T-helper 17 cell (primary cell): ENCODE data around the gene SLC6A7. TPM values are rescaled to one million over a fixed set of nuclear protein-coding genes. Genes with fewer than 3 reads are reported as not detected.

Source experiments
- ATAC-seq: fragments of 150-1000 bp; cut with Tn5 transposase; 2 replicates; pipeline ENCODE4 v1.10.0; 2021; ENCODE audit warnings: mild to moderate bottlenecking, moderate library complexity
- DNase-seq, 3 donors: peaks; one replicate each; pipeline versions ENCODE4 v3.0.0 to v3.0.0-alpha.2; 2020 to 2021
- H3K9me3 ChIP-seq: one replicate; pipeline ENCODE4 v1.7.0; 2013; ENCODE audit warnings: low read length, mild to moderate bottlenecking; ENCODE audit not compliant: control insufficient read depth, poor library complexity, severe bottlenecking
- H3K27ac Mint-ChIP-seq: one replicate; pipeline ENCODE4 v1.8.0; 2022; ENCODE audit warnings: mild to moderate bottlenecking, moderate library complexity, mixed read lengths
- H3K27me3 Mint-ChIP-seq: one replicate; pipeline ENCODE4 v1.8.0; 2022; ENCODE audit warnings: mixed read lengths
- H3K36me3 Mint-ChIP-seq: one replicate; pipeline ENCODE4 v1.8.0; 2022; ENCODE audit warnings: low read depth, mixed read lengths
- H3K4me1 Mint-ChIP-seq: one replicate; pipeline ENCODE4 v1.8.0; 2022; ENCODE audit warnings: mild to moderate bottlenecking, mixed read lengths
- H3K4me3 Mint-ChIP-seq: one replicate; pipeline ENCODE4 v1.8.0; 2022; ENCODE audit warnings: mild to moderate bottlenecking, moderate library complexity, mixed read lengths
- total RNA-seq, 4 donors: library from RNA in 2 of 4; stranded (reverse) in 2 of 4; gene quantifications; one replicate each; pipeline ENCODE4 v1.2.3 and lab custom pipeline; 2022 to 2026

Gene SLC6A7
- total RNA-seq, 2 donors from 2014 or later: not detected

DNA sequence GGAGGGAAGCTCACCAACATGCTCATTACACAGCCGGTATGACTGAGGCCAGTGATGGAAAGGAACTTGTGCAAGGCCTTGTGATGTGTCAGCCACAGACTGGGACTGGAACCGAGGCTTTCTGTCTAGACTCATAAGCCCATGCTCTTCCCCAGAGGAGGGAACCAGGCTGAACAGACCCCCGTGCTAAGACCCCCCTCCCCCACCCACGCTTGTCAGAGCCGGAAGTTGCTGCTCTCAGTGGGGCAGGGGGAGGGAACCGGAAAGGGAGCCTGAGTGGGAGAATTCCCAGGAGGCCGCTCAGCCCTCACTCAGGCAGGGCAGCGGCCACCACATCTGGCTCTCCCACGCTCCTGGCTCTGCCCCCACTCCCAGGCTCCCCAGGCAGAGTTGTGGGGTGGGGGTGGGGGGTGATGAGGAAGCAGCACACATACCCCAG is 30.1 kb upstream of the SLC6A7 start:
- no peaks in the 10 kb centered on the region for H3K9me3 ChIP-seq
- H3K27ac Mint-ChIP-seq: no peak overlapping the region
- ATAC-seq (no peak), DNase-seq (no peak)
- H3K36me3 Mint-ChIP-seq: peaks cover 2% of the 10 kb centered on the region
- H3K4me1 Mint-ChIP-seq: peaks cover 12% of the 10 kb centered on the region
- H3K27me3 Mint-ChIP-seq: peaks cover 34% of the 10 kb centered on the region
- no peak overlapping the region for H3K4me3 Mint-ChIP-seq

DNA sequence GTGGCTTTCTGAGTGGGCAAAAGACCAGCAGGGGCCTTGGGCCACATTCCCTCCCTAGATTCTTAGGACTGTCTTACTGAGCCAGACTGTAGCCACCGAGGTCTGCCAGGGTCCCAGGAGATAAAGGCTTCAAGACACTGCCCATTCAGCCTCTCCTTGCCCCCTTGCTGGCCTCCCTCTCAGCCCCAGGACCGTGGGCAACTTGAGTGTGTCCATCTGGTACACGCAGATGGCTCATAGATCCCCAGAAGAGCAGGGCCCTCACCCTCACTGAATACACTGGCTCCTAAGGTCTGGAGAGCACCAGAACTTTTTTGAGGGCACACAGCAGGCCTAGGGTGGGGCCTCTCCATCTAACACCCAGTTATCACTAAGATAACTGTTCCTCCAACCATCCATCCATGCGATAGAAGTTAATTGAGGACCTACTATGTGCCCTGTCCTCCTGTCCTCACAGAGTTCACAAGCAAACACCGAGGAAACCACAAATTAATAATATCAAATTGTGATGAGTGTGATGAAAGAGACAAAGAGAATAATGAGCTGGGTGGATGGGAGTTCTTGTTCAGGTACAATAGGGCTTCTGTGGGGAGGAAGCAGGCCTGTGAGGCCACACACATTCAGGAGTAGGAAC is 29.3 kb upstream of the SLC6A7 start:
- H3K4me3 Mint-ChIP-seq: no peak overlapping the region
- peaks cover 2% of the 10 kb centered on the region for H3K36me3 Mint-ChIP-seq
- no peak for DNase-seq
- H3K27me3 Mint-ChIP-seq: peaks cover 37% of the 10 kb centered on the region
- H3K27ac Mint-ChIP-seq: no peak overlapping the region
- H3K4me1 Mint-ChIP-seq: peaks cover 12% of the 10 kb centered on the region
- no peak for ATAC-seq
- no peaks in the 10 kb centered on the region for H3K9me3 ChIP-seq

DNA sequence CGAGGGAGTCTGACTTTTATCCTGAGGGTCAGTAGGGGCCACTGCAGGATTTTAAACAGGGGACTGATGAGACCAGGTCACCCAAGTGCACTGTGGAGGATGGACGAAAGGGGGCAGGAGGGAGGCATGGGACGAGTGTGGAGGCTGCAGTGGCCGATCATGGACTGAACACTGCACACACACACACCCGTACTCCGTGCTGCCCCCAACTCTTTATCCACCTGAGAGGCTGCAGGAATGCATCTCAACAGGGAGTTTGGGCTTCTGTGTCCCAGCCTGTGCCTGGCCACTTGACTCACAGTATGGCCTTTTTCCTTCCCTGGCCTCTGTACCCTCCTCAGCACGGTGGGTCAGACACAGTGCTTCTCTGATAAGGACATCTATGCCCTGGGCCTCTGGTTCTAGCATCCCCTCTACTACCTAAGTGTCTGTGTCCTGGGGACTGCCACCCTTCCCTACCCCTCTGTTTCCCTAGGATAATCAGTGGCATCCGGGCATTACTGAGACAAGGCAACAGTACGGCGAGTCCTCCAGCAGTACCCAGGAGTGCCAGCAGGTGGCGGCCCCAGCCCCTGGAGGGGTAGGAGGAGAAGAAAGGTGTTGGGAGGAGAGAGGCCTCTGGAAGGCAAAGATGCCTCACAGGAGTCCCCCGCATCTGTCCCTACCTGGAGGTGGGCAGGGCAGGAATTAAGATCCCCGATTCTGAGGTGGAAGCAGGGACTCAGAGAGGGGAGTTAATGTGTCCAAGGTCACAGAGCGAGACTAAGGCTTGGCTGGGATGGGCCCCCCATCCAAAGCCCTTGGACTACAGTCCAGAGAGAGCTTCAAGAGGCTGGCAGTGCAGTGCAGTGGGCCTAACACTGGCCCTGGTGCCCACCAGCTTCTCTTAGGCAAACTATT is 28.4 kb upstream of the SLC6A7 start:
- H3K4me3 Mint-ChIP-seq: no peak overlapping the region
- no peak overlapping the region for H3K27ac Mint-ChIP-seq
- peaks cover 5% of the 10 kb centered on the region for H3K4me1 Mint-ChIP-seq
- no peaks in the 10 kb centered on the region for H3K36me3 Mint-ChIP-seq
- no peaks in the 10 kb centered on the region for H3K9me3 ChIP-seq
- peak; percentile 88 for ATAC-seq
- peak; percentile 36 to 72 (median 38) for DNase-seq
- peaks cover 35% of the 10 kb centered on the region for H3K27me3 Mint-ChIP-seq

DNA sequence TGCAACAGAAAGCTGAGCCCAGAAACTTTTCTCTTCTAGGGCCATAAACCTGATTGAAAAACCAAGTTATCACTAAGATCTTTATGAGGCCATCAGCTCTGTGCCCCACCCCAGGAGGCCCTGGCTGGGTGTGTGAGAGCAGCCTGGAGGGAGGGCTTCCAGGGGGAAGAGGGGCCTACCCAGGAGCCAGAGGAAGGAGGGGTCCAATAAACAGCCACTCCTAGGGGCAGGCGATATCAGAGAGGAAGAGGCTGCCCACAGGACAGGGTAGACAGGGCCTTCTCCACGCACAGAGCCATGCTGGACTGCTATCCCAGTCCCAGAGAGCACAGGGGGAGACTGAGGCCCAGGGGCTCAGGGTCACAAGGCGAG is 27.7 kb upstream of the SLC6A7 start:
- Mint-ChIP-seq H3K4me1 (peaks cover 5% of the 10 kb centered on the region), H3K36me3 (no peaks in the 10 kb centered on the region), H3K27ac (no peak overlapping the region), H3K27me3 (peaks cover 30% of the 10 kb centered on the region), H3K4me3 (no peak overlapping the region)
- DNase-seq (no peak), ATAC-seq (no peak)
- no peaks in the 10 kb centered on the region for H3K9me3 ChIP-seq

DNA sequence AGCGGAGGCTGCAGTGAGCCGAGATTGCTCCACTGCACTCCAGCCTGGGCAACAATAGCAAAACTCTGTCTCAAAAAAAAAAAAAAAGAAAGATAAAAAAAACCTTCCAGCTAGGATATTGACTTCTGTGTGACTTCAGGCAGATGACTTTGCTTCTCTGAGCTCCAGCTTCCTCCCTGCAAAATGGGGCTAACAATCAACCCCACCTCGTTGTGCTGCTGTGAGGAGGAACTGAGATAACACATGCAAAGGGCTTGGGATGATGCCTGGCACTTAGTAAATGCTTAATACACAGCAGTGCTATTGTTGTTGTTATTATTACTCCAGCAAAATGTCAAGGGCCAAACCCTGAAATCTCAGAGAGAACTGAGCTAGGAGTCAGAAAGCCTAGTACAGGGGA is 26.8 kb upstream of the SLC6A7 start:
- DNase-seq: no peak
- no peak overlapping the region for H3K4me3 Mint-ChIP-seq
- peaks cover 30% of the 10 kb centered on the region for H3K27me3 Mint-ChIP-seq
- H3K36me3 Mint-ChIP-seq: peaks cover 2% of the 10 kb centered on the region
- peaks cover 8% of the 10 kb centered on the region for H3K4me1 Mint-ChIP-seq
- no peak for ATAC-seq
- no peak overlapping the region for H3K27ac Mint-ChIP-seq
- H3K9me3 ChIP-seq: no peaks in the 10 kb centered on the region

DNA sequence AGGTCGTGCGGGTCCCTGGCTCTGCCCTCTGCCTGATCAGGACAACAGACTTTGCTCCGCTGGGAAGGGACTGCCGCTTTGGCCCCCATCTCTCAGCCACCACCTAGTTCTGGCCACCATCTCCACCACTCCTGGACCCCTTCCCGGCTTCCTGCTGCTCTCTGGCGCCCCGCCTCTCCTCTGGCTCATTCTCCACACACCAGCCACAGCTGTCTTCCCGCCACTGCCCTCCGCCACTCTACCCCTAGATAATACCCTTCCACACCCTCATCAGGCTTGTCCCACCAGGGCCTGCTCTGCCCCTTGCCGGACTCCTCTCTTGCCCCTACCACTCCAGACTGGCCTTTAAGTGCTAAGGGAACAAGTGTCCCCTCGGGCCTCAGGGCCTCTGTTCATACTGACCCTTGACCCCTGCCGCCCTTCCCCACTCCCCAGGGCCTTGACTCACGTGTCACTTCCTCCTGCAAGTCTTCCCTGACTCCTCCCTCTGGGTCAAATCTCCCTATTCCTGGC is 26.3 kb upstream of the SLC6A7 start:
- no peak overlapping the region for H3K27ac Mint-ChIP-seq
- H3K27me3 Mint-ChIP-seq: peaks cover 36% of the 10 kb centered on the region

DNA sequence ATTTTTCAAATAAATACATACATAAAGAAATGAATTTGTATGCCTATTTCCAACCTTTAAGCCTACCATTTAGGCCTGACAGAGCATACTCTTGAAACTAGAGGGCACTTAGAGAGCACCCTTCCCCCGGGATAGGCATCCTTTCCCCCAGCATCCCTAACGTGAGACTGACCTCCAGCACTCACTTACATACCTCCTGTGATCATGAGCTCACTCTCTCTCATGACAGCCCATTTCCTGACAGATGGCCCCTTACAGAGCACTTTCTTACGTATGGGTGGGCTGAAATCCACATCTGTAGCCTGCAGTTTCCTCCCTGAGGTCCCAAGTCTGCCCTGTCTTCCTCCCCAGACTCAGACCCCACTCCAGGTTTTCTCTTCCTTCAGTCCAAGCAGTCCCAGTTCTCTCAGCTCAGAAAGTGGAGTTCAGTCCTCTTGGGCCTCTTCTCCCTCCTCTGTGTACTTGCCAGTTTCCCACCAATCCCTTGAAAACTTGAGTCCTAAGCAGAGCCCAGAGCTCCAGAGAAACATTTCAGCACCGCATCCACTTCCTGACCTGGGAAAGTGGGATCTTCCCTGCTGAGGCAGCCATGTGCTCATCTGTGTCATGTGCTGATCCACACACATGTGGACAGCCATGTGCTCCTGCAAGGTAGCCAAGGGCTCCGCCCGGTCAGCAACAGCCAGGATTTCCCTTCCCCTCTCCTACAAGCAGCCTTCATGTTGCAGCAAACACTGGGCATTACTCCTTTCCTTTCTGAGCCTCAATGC is 25.5 kb upstream of the SLC6A7 start:
- Mint-ChIP-seq H3K27ac (peak overlapping the region; percentile 75), H3K4me3 (no peak overlapping the region), H3K27me3 (peaks cover 44% of the 10 kb centered on the region), H3K4me1 (peaks cover 8% of the 10 kb centered on the region), H3K36me3 (peaks cover 2% of the 10 kb centered on the region)
- no peaks in the 10 kb centered on the region for H3K9me3 ChIP-seq
- ATAC-seq (no peak), DNase-seq (no peak)

More for the DNA sequence above, 26.3 kb upstream of the SLC6A7 start:
- DNase-seq (no peak), ATAC-seq (no peak)
- Mint-ChIP-seq H3K36me3 (peaks cover 2% of the 10 kb centered on the region), H3K4me3 (no peak overlapping the region), H3K4me1 (peaks cover 8% of the 10 kb centered on the region)
- H3K9me3 ChIP-seq: no peaks in the 10 kb centered on the region

DNA sequence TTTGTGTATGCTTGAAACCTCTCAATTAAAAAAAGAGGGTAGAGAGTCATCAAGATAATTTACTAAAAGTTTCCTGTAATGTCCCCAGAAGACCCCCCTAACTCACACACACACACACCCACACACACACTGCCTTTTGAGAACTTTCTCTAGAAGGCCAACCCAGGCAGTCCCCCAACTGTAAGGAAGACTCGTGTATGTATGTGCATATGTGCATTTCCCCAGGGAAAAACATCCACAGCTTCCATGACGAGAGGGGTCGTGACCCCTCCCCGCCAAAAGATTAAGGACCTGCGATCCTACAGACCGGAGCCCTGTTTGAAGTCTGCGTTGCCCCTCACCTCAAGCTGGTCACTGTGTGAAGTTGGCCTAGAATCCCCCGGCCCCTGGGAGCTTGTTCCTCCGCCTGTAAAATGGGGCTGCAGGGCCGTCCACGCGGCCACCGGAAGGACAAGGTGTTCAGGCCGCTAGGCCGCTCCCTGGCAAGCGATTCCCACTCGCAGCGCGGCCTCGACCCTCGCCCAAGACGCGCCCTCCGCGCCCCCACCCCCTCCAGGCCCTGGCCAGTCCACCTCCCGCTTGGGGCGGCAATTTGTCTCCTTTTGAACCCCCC is 23.7 kb upstream of the SLC6A7 start:
- H3K9me3 ChIP-seq: no peaks in the 10 kb centered on the region
- Mint-ChIP-seq H3K4me3 (no peak overlapping the region), H3K36me3 (peaks cover 4% of the 10 kb centered on the region), H3K27me3 (peaks cover 61% of the 10 kb centered on the region), H3K4me1 (peaks cover 8% of the 10 kb centered on the region), H3K27ac (no peak overlapping the region)
- no peak for ATAC-seq
- no peak for DNase-seq

DNA sequence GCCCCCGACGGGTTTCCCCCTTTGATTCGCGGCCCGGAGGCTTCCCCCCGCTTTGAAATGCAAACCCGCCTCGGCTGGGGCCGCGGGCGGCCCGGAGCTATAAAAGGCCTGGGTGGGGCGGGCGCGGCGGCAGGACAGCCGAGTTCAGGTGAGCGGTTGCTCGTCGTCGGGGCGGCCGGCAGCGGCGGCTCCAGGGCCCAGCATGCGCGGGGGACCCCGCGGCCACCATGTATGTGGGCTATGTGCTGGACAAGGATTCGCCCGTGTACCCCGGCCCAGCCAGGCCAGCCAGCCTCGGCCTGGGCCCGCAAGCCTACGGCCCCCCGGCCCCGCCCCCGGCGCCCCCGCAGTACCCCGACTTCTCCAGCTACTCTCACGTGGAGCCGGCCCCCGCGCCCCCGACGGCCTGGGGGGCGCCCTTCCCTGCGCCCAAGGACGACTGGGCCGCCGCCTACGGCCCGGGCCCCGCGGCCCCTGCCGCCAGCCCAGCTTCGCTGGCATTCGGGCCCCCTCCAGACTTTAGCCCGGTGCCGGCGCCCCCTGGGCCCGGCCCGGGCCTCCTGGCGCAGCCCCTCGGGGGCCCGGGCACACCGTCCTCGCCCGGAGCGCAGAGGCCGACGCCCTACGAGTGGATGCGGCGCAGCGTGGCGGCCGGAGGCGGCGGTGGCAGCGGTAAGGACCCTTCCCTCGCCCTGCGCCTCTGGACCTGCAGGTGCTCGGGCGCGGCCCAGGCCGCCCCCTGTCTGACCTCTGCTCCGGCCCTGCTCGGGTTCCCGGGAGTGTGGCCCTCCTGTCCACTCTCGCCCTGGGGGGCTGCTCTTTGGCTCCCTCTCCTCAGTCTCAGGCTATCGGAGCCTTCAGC is 23.0 kb upstream of the SLC6A7 start, which contains the start of gene CDX1:
CDX1 (plus strand) TSS at position 129 of the 862 bp plus-strand sequence; CDS start at position 228, 99 bp downstream.
- H3K27me3 Mint-ChIP-seq: peaks cover 68% of the 10 kb centered on the region
- peaks cover 4% of the 10 kb centered on the region for H3K36me3 Mint-ChIP-seq
- H3K27ac Mint-ChIP-seq: no peak within 1 kb of the TSS

DNA sequence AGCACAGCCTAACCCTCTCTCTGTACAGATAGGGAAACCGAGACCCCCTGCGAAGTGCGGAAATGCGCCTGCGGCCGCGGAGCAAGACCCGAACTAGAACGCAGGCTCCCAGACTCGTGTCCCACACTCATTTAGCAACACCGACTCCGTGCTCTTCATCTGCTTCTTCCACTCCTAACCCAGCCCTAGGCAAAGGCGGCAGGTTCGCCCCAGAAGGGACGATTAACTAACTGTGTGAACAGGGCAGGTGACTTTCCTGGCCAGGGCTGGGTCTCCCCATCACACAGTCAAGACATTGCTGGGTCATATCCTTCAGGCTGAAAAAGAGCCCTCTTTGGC is 22.4 kb upstream of the SLC6A7 start:
- no peak for ATAC-seq
- peaks cover 74% of the 10 kb centered on the region for H3K27me3 Mint-ChIP-seq

More for the DNA sequence above, 23.0 kb upstream of the SLC6A7 start, which contains the start of gene CDX1:
- DNase-seq: no peak
- H3K9me3 ChIP-seq: no peaks in the 10 kb centered on the region
- Mint-ChIP-seq H3K4me3 (peak within 1 kb of the TSS; percentile 78), H3K4me1 (peaks cover 5% of the 10 kb centered on the region)
- ATAC-seq: no peak

DNA sequence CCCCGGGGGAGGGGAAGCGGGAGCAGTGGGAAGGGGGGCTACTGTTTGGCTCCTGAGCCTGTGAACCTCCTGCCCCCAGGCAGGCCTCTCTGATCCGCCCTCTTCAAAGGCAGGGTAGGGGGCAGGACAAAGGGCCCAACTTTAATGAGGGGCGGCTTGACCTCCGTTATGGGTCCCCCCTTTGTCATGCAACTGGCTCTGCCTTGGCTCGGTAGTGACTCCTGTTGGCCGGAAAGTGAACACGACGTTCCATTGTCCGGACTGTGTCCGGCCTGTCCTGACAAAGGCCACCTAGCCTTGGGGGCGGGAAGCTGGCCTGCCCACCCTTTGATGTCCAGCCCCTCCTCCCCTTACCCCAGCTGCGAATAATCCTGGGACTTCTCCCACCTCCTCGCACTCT is 22.0 kb upstream of the SLC6A7 start:
- Mint-ChIP-seq H3K4me3 (no peak overlapping the region), H3K27me3 (peaks cover 79% of the 10 kb centered on the region), H3K4me1 (peaks cover 5% of the 10 kb centered on the region)

More for the DNA sequence above, 22.4 kb upstream of the SLC6A7 start:
- Mint-ChIP-seq H3K36me3 (peaks cover 10% of the 10 kb centered on the region), H3K27ac (no peak overlapping the region), H3K4me3 (peak overlapping the region; percentile 78), H3K4me1 (peaks cover 5% of the 10 kb centered on the region)
- H3K9me3 ChIP-seq: no peaks in the 10 kb centered on the region
- no peak for DNase-seq

DNA sequence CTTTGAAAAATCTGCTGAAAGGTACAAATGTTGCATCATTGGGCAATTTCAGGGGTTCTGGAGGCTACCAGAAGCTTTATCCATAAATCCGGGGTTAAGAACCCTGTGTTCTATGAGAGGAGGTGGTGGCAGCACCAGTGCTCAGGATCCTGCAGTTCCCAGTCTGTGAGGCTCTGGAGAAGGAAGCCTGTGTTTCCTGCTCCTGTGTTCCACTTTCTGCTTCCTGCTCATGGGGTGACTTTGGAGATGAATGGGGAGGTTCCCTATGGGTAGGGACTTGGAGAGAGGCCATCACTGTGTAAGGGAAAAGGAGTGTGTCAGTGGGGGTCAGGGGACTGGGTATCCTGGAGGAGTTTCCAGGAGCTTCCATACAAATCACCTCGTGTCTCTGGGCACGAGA is 21.0 kb upstream of the SLC6A7 start:
- DNase-seq: no peak
- peaks cover 88% of the 10 kb centered on the region for H3K27me3 Mint-ChIP-seq
- H3K9me3 ChIP-seq: no peaks in the 10 kb centered on the region
- ATAC-seq: no peak
- H3K4me1 Mint-ChIP-seq: peaks cover 8% of the 10 kb centered on the region
- no peak overlapping the region for H3K4me3 Mint-ChIP-seq
- H3K36me3 Mint-ChIP-seq: peaks cover 10% of the 10 kb centered on the region
- no peak overlapping the region for H3K27ac Mint-ChIP-seq

More for the DNA sequence above, 22.0 kb upstream of the SLC6A7 start:
- H3K27ac Mint-ChIP-seq: no peak overlapping the region
- peaks cover 10% of the 10 kb centered on the region for H3K36me3 Mint-ChIP-seq
- no peaks in the 10 kb centered on the region for H3K9me3 ChIP-seq
- DNase-seq: no peak
- ATAC-seq: no peak
